ENCODE results near the gene MGST2.

- TF ChIP-seq POLR2A (IDR thresholded peaks at IDR 0.05) = no peak
- TF ChIP-seq CTCF (IDR thresholded peaks at IDR 0.05) = no peak
Measured at GRCh38 chr4:139645458-139645857, 20.2 kb upstream of the MGST2 start.

All from body of pancreas (tissue), 4 donors.